Nasal cavity respiratory epithelium epithelial cell of viscerocranial mucosa (primary cell): ENCODE measurements around the gene PADI4. TPM values are rescaled to one million over a fixed set of nuclear protein-coding genes. Genes with fewer than 3 reads are reported as not detected.

ENCODE experiments used
- total RNA-seq: library from RNA; depleted of rRNA; stranded (reverse); fragments of >200 nt; gene quantifications from 2 replicates; pipeline ENCODE4 v1.2.3, GENCODE V29; 2014

Gene PADI4, protein sequence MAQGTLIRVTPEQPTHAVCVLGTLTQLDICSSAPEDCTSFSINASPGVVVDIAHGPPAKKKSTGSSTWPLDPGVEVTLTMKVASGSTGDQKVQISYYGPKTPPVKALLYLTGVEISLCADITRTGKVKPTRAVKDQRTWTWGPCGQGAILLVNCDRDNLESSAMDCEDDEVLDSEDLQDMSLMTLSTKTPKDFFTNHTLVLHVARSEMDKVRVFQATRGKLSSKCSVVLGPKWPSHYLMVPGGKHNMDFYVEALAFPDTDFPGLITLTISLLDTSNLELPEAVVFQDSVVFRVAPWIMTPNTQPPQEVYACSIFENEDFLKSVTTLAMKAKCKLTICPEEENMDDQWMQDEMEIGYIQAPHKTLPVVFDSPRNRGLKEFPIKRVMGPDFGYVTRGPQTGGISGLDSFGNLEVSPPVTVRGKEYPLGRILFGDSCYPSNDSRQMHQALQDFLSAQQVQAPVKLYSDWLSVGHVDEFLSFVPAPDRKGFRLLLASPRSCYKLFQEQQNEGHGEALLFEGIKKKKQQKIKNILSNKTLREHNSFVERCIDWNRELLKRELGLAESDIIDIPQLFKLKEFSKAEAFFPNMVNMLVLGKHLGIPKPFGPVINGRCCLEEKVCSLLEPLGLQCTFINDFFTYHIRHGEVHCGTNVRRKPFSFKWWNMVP
- total RNA-seq = not detected in 2 replicates

DNA sequence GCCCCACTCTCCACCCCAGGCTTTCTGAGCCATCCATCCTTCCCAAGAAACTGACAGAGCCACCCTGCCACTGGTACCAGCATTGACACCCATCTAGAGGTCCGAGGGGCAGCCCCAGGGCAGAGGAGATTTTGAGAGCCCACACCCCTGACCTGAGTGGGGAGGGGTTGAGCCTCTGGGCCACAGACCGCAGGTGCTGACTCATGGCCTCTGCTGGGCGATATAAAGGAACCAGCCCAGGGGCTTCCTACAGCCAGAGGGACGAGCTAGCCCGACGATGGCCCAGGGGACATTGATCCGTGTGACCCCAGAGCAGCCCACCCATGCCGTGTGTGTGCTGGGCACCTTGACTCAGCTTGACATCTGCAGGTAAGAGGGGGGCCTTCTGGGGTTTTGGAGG lies at the start of gene PADI4:
Gene PADI4, plus strand, starts transcription at position 252 of the 400 bp plus-strand sequence. Its CDS starts 26 bp downstream, at position 278.

DNA sequence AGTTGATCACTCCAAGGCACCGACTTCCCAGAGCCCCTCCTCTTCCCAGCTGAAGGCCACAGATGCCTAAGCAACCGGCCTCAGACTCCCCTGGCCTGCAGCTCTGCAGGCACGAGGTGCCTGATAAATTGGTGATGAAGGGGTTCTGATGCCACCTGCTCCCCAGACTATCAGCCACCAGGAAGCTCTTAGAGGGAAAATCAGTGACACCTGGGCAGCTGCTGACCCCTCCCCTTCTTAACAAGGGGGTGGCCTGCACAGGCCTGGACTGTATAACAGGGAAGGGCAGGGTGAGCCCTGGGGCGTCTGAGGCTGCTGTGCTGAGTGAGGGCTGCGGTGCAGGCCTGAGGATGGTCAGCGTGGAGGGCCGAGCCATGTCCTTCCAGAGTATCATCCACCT lies 63.9 kb downstream of the PADI4 start, which contains the start of gene PADI6:
Gene PADI6, plus strand, starts transcription at position 301 of the 400 bp plus-strand sequence. Its CDS starts 50 bp downstream, at position 351.

Other genes starting within 250 kb of the PADI4 start
- 0.14 and 1.0 TPM in 2 replicates for gene PADI2, start 188.7 kb upstream of the PADI4 start, total RNA-seq
- 2.1 and 6.0 TPM in 2 replicates for gene PADI1, start 103.1 kb upstream of the PADI4 start, total RNA-seq
- gene PADI3, start 59.1 kb upstream of the PADI4 start, total RNA-seq = 0.68 and 12.5 TPM in 2 replicates
- not detected in 2 replicates for gene PADI6, start 64.0 kb downstream of the PADI4 start, total RNA-seq
- 113 and 158 TPM in 2 replicates for gene RCC2, start 131.5 kb downstream of the PADI4 start, total RNA-seq
- 4.1 and 18.2 TPM in 2 replicates for gene ARHGEF10L, start 231.5 kb downstream of the PADI4 start, total RNA-seq